Cardiac muscle cell (in vitro differentiated cells and primary cell): ENCODE measurements around the gene NIPBL. TPM values are rescaled to one million over a fixed set of nuclear protein-coding genes. Genes with fewer than 3 reads are reported as not detected.
"Not testable (repeated sequence)": the region's sequence is repeated elsewhere in the genome, so short reads cannot be mapped to it uniquely, and the experiment has no call there.

Experiments
- DNase-seq, 2 donors: peaks; one replicate each; pipeline versions ENCODE4 v3.0.0 to v3.0.0-alpha.2; 2010 to 2017; ENCODE audit warnings: low read depth in 1 of 2, low spot score in 1 of 2
- H3K27ac ChIP-seq: fragments of 200-600 bp; sonication (generic); 2 replicates; pipeline ENCODE4 v1.5.1; 2016
- H3K27me3 ChIP-seq: fragments of 200-600 bp; sonication (generic); 2 replicates; pipeline ENCODE4 v1.6.0; 2016; ENCODE audit warnings: control low read depth
- H3K36me3 ChIP-seq: fragments of 200-600 bp; sonication (generic); 2 replicates; pipeline ENCODE4 v1.5.1; 2016; ENCODE audit warnings: control low read depth
- H3K4me1 ChIP-seq: fragments of 200-600 bp; sonication (generic); 2 replicates; pipeline ENCODE4 v1.8.1; 2017; ENCODE audit warnings: low read depth, mild to moderate bottlenecking, mixed run types
- H3K4me3 ChIP-seq: fragments of 200-600 bp; sonication (generic); 2 replicates; pipeline ENCODE4 v1.5.1; 2016; ENCODE audit warnings: mild to moderate bottlenecking
- H3K9me3 ChIP-seq: fragments of 200-600 bp; sonication (generic); 2 replicates; pipeline ENCODE4 v1.5.1; 2017; ENCODE audit warnings: low read depth, mild to moderate bottlenecking, control low read depth
- polyA plus RNA-seq: library from polyadenylated mRNA; unstranded; fragments of >200 nt; fragmentation: Nextera tagmentation; extraction: Ambion mirVana; gene quantifications from 2 replicates; pipeline ENCODE4 v1.2.1, GENCODE V29; 2016
- total RNA-seq: library from RNA; depleted of rRNA; stranded (reverse); fragments of >200 nt; gene quantifications from 2 replicates; pipeline ENCODE4 v1.2.3, GENCODE V29; 2016
- TF ChIP-seq, protein P1 (sequence below): IDR thresholded peaks from 2 replicates; pipeline ENCODE4 v1.5.1; 2012; ENCODE audit warnings: low read depth, mild to moderate bottlenecking, low read length

The NIPBL gene
- total and polyA plus RNA-seq, 2 experiments from 2014 or later = 19.1 to 43.9 TPM

DNA sequence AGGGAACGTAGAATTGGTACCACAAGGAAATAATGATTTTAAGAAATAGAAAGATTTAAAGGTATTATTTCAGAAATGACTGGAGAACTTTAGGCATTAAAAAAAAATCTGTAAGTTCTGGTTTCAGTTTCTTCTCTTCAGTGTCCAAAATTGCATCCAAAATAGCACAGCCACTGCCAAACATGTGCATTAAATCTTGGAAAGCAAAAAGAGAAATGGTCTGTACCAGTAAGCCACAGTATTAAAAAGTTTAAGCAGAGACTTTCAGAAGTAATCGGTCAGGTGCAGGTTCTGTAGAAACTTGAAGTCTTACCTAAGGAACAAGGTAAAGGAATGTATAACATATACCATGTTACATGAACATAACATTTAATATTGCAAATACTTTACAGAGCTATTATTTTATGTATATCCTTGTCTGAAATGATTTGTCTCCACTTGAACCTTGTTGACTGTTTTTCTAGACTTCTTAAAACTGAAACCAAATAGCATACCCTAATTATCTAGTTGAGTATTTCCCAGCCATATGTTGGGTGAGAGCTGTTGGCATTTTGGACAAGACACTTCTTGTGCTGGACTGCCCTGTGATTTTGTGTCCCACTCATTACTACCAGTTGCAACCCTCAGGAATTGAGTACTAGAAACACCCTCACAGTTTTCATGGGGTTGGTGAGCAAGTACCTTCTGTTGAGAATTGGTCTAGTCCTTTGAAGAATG, 32.1 kb downstream of the NIPBL start:
- DNase-seq = no peak
- no peaks in the 10 kb centered on the region for H3K4me1 ChIP-seq
- no peaks in the 10 kb centered on the region for H3K9me3 ChIP-seq
- H3K27ac ChIP-seq = no peak overlapping the region
- H3K36me3 ChIP-seq = no peaks in the 10 kb centered on the region
- H3K4me3 ChIP-seq = no peak overlapping the region
- TF ChIP-seq, protein P1, sequence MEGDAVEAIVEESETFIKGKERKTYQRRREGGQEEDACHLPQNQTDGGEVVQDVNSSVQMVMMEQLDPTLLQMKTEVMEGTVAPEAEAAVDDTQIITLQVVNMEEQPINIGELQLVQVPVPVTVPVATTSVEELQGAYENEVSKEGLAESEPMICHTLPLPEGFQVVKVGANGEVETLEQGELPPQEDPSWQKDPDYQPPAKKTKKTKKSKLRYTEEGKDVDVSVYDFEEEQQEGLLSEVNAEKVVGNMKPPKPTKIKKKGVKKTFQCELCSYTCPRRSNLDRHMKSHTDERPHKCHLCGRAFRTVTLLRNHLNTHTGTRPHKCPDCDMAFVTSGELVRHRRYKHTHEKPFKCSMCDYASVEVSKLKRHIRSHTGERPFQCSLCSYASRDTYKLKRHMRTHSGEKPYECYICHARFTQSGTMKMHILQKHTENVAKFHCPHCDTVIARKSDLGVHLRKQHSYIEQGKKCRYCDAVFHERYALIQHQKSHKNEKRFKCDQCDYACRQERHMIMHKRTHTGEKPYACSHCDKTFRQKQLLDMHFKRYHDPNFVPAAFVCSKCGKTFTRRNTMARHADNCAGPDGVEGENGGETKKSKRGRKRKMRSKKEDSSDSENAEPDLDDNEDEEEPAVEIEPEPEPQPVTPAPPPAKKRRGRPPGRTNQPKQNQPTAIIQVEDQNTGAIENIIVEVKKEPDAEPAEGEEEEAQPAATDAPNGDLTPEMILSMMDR = no peak
- no peaks in the 10 kb centered on the region for H3K27me3 ChIP-seq

DNA sequence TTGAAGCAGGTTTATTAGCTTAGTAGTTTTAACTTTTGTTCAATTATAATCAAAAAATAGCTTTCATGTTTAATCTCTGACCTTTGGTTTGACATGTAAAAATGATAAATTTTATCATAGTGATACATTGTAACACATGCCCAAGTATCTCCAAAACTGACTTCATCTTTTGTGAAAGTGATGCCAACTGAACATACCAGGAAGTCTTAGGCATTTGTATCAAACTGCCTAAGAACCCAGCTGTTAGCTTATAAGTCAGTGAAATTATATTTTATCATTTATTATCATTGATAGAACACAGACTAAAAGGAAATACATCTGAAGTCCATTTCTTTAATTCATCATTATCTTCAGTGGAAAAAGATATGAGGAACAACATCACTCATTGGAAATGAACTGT, 39.1 kb downstream of the NIPBL start:
- no peaks in the 10 kb centered on the region for H3K4me1 ChIP-seq
- H3K36me3 ChIP-seq = no peaks in the 10 kb centered on the region
- H3K27me3 ChIP-seq = no peaks in the 10 kb centered on the region
- no peak overlapping the region for H3K4me3 ChIP-seq
- peak in 1 of 2 donors; percentile 13 for DNase-seq
- TF ChIP-seq, protein P1 = no peak
- no peak overlapping the region for H3K27ac ChIP-seq
- no peaks in the 10 kb centered on the region for H3K9me3 ChIP-seq

DNA sequence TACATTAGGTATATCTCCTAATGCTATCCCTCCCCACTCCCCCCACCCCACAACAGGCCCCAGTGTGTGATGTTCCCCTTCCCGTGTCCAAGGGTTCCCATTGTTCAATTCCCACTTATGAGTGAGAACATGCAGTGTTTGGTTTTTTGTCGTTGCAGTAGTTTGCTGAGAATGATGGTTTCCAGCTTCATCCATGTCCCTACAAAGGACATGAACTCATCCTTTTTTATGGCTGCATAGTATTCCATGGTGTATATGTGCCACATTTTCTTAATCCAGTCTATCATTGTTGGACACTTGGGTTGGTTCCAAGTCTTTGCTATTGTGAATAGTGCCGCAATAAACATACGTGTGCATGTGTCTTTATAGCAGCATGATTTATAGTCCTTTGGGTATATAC, 40.0 kb downstream of the NIPBL start:
- H3K27me3 ChIP-seq, H3K4me1 ChIP-seq, H3K27ac ChIP-seq, DNase-seq, H3K4me3 ChIP-seq, H3K9me3 ChIP-seq, H3K36me3 ChIP-seq: not testable (repeated sequence)

DNA sequence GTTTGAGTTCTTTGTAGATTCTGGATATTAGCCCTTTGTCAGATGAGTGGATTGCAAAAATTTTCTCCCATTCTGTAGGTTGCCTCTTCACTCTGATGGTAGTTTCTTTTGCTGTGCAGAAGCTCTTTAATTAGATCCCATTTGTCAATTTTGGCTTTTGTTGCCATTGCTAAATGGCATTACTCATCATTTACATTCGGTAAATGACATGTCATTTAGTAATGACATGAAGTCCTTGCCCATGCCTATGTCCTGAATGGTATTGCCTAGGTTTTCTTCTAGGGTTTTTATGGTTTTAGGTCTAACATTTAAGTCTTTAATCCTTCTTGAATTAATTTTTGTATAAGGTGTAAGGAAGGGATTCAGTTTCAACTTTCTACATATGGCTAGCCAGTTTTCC, 40.8 kb downstream of the NIPBL start:
- not testable (repeated sequence) for H3K4me3 ChIP-seq, H3K36me3 ChIP-seq, H3K4me1 ChIP-seq, H3K9me3 ChIP-seq, DNase-seq, H3K27me3 ChIP-seq, H3K27ac ChIP-seq

DNA sequence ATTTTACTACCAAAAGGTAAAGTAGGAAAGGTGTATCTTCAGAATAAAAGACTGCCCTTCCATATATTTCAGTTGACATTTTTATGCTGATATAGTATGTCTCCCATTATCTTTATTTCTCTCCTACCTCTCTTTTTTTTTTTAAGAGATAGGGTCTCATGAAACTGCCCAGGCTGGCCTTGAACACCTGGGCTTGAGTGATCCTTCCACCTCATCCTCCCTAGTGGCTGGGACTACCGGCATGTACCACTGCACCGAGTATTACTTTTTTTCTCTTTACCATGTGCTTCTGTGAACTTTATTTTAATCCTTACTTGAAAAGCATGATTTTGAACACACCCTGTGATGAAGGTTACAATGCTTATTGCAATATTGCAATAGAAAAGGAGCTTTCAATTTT, 42.7 kb downstream of the NIPBL start:
- DNase-seq = no peak
- Histone ChIP-seq H3K27ac (no peak overlapping the region), H3K9me3 (no peaks in the 10 kb centered on the region), H3K36me3 (no peaks in the 10 kb centered on the region), H3K4me1 (no peaks in the 10 kb centered on the region), H3K27me3 (no peaks in the 10 kb centered on the region), H3K4me3 (no peak overlapping the region)
- TF ChIP-seq, protein P1 = no peak

DNA sequence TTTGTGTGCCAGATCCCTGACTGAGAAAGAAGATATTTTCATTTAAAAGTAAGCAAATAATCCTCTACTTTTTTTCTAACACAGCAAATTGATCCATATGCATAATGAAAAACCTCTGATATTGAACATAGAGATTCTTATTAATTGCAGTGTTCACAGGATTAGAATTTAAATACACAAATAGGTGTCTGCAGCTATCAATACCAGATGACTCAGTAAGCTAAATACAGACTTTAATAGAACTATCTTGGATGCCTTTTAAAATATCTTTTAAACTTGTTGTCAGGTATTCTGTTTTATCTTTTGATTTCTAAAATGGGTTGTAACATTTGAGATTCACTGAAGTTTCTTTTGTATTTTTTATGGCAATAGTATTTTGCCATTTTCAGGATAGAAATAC, 43.1 kb downstream of the NIPBL start:
- DNase-seq = no peak
- H3K9me3 ChIP-seq = no peaks in the 10 kb centered on the region
- no peaks in the 10 kb centered on the region for H3K27me3 ChIP-seq
- TF ChIP-seq, protein P1 = no peak
- H3K27ac ChIP-seq = no peak overlapping the region
- H3K4me1 ChIP-seq = no peaks in the 10 kb centered on the region
- no peak overlapping the region for H3K4me3 ChIP-seq
- no peaks in the 10 kb centered on the region for H3K36me3 ChIP-seq
